OCI-LY1 (cell line): ENCODE data around the gene PYGM.

ENCODE experiments used
- H2AFZ ChIP-seq: fragments of 200-600 bp; sonication (generic), shearing (Covaris generic); 2 replicates; pipeline ENCODE4 v1.6.0; 2014; ENCODE audit warnings: antibody characterized with exemption, mild to moderate bottlenecking, low read length
- H3F3A ChIP-seq: fragments of 200-600 bp; sonication (generic), shearing (Covaris generic); 2 replicates; pipeline ENCODE4 v1.6.0; 2014; ENCODE audit warnings: mild to moderate bottlenecking, antibody characterized with exemption, low read length, moderate library complexity; ENCODE audit not compliant: insufficient read depth
- H3K27ac ChIP-seq: fragments of 200-600 bp; sonication (generic); 2 replicates; pipeline ENCODE4 v1.5.1; 2014; ENCODE audit warnings: low read length, mixed run types, mild to moderate bottlenecking, low read depth; ENCODE audit not compliant: poor library complexity, severe bottlenecking
- H3K27me3 ChIP-seq: fragments of 200-600 bp; sonication (generic); 2 replicates; pipeline ENCODE4 v1.6.0; 2014; ENCODE audit warnings: antibody characterized with exemption, mild to moderate bottlenecking, low read length, moderate library complexity; ENCODE audit not compliant: insufficient read depth
- H3K36me3 ChIP-seq: fragments of 200-600 bp; sonication (generic); 2 replicates; pipeline ENCODE4 v1.6.1; 2014; ENCODE audit warnings: mild to moderate bottlenecking, antibody characterized with exemption, low read length, moderate library complexity, mixed read lengths; ENCODE audit not compliant: insufficient read depth
- H3K4me1 ChIP-seq: fragments of 200-600 bp; sonication (generic); 2 replicates; pipeline ENCODE4 v1.5.1; 2014; ENCODE audit warnings: mild to moderate bottlenecking, low read length, moderate library complexity; ENCODE audit not compliant: insufficient read depth, severe bottlenecking
- H3K4me2 ChIP-seq: fragments of 200-600 bp; sonication (generic), shearing (Covaris generic); 2 replicates; pipeline ENCODE4 v1.6.1; 2014; ENCODE audit warnings: low read length
- H3K4me3 ChIP-seq: fragments of 200-600 bp; sonication (generic); 2 replicates; pipeline ENCODE4 v1.5.1; 2014; ENCODE audit warnings: low read length, low read depth, mild to moderate bottlenecking, mixed read lengths; ENCODE audit not compliant: poor library complexity, severe bottlenecking
- H3K79me2 ChIP-seq: fragments of 200-600 bp; shearing (Covaris generic); 2 replicates; pipeline ENCODE4 v1.6.1; 2016; ENCODE audit warnings: mixed run types, low read length, mixed read lengths; ENCODE audit not compliant: insufficient read depth
- H3K9ac ChIP-seq: fragments of 200-600 bp; sonication (generic), shearing (Covaris generic); 2 replicates; pipeline ENCODE4 v1.6.1; 2014; ENCODE audit warnings: mild to moderate bottlenecking, low read length, mixed read lengths
- H3K9me2 ChIP-seq: fragments of 200-600 bp; sonication (generic), shearing (Covaris generic); 2 replicates; pipeline ENCODE4 v1.6.1; 2014; ENCODE audit warnings: low read depth, mild to moderate bottlenecking, low read length, mixed read lengths
- H3K9me3 ChIP-seq: fragments of 200-600 bp; shearing (Covaris generic); 2 replicates; pipeline ENCODE4 v1.6.1; 2014; ENCODE audit warnings: low read length, mixed read lengths
- H4K20me1 ChIP-seq: fragments of 200-600 bp; sonication (generic), shearing (Covaris generic); 2 replicates; pipeline ENCODE4 v1.6.0; 2016; ENCODE audit warnings: mild to moderate bottlenecking, low read length; ENCODE audit not compliant: insufficient read depth
- CTCF ChIP-seq: fragments of 200-600 bp; sonication (generic), shearing (Covaris generic); IDR thresholded peaks from 2 replicates; pipeline ENCODE4 v1.5.1; 2017; ENCODE audit warnings: mild to moderate bottlenecking, antibody characterized with exemption, low read length, moderate library complexity, mixed read lengths
- EZH2 ChIP-seq: fragments of 200-600 bp; sonication (generic), shearing (Covaris generic); IDR thresholded peaks from 2 replicates; pipeline ENCODE4 v1.8.0; 2017; ENCODE audit warnings: borderline replicate concordance, mixed run types, mild to moderate bottlenecking, antibody characterized with exemption, low read length, moderate library complexity, mixed read lengths

PYGM gene

DNA sequence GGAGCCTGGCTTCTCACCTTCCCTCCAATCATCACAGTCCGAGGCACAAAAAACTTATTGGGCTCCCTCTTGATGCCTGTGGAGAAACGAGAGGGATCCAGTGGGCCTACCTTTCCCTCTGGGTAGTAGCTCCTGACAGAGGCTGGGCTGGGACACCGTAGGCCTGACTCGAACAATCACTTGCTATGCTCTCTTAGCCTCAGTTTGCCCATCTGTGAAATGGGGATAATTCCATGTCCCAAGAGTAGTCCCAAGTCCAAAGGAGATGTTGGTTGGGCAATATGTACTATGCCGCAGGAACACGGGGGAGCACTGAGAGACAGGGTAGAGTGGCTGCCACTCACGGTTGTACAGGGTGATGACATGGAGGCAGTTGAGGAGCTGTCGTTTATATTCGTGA lies 8.2 kb downstream of the PYGM start:
- Histone ChIP-seq H3K9me2 (no peaks in the 10 kb centered on the region), H3K9me3 (no peaks in the 10 kb centered on the region), H3K4me2 (no peak overlapping the region), H3K36me3 (no peaks in the 10 kb centered on the region), H3F3A (no peaks in the 10 kb centered on the region), H2AFZ (no peak overlapping the region), H3K4me1 (no peaks in the 10 kb centered on the region), H3K27ac (no peak overlapping the region), H3K4me3 (no peak overlapping the region), H3K27me3 (no peaks in the 10 kb centered on the region; the same call in 1 of the 2 replicates), H3K79me2 (no peaks in the 10 kb centered on the region), H3K9ac (no peak overlapping the region), H4K20me1 (no peaks in the 10 kb centered on the region)
- TF ChIP-seq EZH2 (no peak), CTCF (no peak)

DNA sequence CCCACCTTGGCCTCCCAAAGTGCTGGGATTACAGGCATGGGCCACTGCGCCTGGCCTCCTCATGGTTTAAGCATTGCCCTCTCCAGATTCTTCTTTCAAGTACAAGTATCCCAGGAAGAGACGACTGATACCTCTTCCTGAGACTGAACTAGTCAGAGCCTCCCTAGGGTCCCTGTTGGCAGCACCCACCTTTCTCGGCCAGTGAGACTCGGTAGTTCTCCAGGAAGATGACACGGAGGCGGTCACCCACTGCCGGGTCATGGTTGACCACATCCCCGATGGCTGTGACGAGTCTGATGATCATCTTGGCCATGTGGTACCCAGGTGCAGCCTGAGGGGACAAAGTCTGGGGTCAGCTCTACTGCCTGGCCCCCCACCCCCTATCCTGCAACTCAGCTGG lies 8.6 kb downstream of the PYGM start:
- TF ChIP-seq EZH2 (no peak), CTCF (no peak)
- H3K4me2 ChIP-seq = no peak overlapping the region

DNA sequence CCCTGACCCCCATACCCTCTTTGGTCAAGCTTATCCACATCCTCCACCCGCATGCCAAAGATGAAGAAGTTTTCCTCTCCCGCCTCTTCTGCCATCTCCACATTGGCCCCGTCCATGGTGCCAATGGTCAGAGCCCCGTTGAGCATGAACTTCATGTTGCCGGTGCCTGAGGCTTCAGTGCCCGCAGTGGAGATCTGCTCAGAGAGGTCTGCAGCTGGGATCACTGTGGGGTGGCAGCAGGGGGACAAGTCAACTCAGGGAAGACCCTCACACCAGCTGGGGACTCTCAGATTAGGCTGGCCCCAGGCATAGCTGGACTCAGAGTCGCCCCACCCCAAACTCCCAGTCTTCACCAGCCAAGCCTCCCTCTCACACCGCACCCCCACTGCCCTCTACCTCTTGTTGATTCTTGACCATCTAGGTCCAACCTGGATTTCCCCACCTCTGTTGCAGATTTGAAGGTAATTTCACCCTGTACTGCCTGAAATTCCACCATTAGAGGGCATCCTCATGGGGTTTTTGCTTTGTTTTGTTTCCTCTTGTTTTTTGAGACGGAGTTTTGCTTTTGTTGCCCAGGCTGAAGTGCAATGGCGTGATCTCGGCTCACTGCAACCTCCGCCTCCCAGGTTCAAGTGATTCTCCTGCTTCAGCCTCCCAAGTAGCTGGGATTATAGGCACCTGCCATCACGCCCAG lies 9.3 kb downstream of the PYGM start:
- peak; percentile 23; the same call in 1 of the 2 replicates for TF ChIP-seq CTCF
- TF ChIP-seq EZH2 = no peak
- Histone ChIP-seq H3K9ac (no peak overlapping the region), H3K4me2 (no peak overlapping the region), H3K9me3 (no peaks in the 10 kb centered on the region), H4K20me1 (no peaks in the 10 kb centered on the region), H3K36me3 (no peaks in the 10 kb centered on the region), H3K4me1 (peaks cover 4% of the 10 kb centered on the region), H3K79me2 (no peaks in the 10 kb centered on the region), H3K9me2 (no peaks in the 10 kb centered on the region), H2AFZ (no peak overlapping the region), H3F3A (no peaks in the 10 kb centered on the region), H3K27ac (no peak overlapping the region), H3K4me3 (no peak overlapping the region), H3K27me3 (no peaks in the 10 kb centered on the region; the same call in 1 of the 2 replicates)

More for the DNA sequence above, 8.6 kb downstream of the PYGM start:
- H3K9me3 ChIP-seq = no peaks in the 10 kb centered on the region
- H3F3A ChIP-seq = no peaks in the 10 kb centered on the region
- no peaks in the 10 kb centered on the region for H3K36me3 ChIP-seq
- no peak overlapping the region for H3K9ac ChIP-seq
- H3K4me3 ChIP-seq = no peak overlapping the region
- H3K27ac ChIP-seq = no peak overlapping the region
- H3K9me2 ChIP-seq = no peaks in the 10 kb centered on the region
- no peaks in the 10 kb centered on the region for H4K20me1 ChIP-seq
- H3K79me2 ChIP-seq = no peaks in the 10 kb centered on the region
- no peaks in the 10 kb centered on the region; the same call in 1 of the 2 replicates for H3K27me3 ChIP-seq
- H2AFZ ChIP-seq = no peak overlapping the region
- no peaks in the 10 kb centered on the region for H3K4me1 ChIP-seq
